Keratinocyte (primary cell): ENCODE data around the gene ADCY10.

Source experiments
- EZH2 ChIP-seq: IDR thresholded peaks from one replicate; pipeline ENCODE4 v1.6.1; 2012; ENCODE audit warnings: inconsistent platforms, mild to moderate bottlenecking, low read length, moderate library complexity
- TF ChIP-seq, protein P1 (sequence below), 3 experiments: IDR thresholded peaks in 1 of 3; conservative IDR thresholded peaks in 1 of 3; optimal IDR thresholded peaks in 1 of 3; 2 replicates in 2 of 3; 3 replicates in 1 of 3; pipeline versions ENCODE3 to v1.5.1; 2011; ENCODE audit warnings: low read length in 3 of 3, mild to moderate bottlenecking in 3 of 3, moderate library complexity in 2 of 3, control low read depth in 1 of 3, inconsistent platforms in 1 of 3; ENCODE audit not compliant: insufficient read depth in 2 of 3; ENCODE audit errors: extremely low read depth in 1 of 3

DNA sequence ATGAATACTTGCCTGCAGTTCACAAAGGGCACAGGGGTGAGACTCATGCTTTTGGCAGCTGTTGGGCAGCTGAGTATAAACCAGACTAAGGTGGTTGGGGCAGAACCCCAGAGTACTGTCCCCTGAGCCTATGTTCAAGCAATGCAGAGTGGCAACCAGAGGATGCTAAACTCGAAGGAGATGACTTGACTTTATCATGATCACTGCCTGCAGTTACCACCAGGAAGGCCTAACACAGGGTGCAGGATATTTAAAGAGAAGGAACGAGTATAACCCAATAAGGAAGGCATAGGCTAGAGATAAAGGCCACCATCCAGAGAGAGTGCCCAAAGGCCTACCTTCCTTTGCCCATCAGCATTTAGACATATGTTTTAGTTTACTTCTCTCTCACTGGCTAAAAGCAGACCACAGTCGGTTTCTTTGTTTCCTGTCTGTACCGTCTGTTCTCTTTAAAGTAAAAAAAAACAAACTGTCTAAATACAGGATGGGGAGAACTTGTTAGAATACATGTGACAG, 108.8 kb downstream of the ADCY10 start:
- TF ChIP-seq, protein P1, sequence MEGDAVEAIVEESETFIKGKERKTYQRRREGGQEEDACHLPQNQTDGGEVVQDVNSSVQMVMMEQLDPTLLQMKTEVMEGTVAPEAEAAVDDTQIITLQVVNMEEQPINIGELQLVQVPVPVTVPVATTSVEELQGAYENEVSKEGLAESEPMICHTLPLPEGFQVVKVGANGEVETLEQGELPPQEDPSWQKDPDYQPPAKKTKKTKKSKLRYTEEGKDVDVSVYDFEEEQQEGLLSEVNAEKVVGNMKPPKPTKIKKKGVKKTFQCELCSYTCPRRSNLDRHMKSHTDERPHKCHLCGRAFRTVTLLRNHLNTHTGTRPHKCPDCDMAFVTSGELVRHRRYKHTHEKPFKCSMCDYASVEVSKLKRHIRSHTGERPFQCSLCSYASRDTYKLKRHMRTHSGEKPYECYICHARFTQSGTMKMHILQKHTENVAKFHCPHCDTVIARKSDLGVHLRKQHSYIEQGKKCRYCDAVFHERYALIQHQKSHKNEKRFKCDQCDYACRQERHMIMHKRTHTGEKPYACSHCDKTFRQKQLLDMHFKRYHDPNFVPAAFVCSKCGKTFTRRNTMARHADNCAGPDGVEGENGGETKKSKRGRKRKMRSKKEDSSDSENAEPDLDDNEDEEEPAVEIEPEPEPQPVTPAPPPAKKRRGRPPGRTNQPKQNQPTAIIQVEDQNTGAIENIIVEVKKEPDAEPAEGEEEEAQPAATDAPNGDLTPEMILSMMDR (optimal IDR thresholded peaks at IDR 0.05 in 1 of 3, IDR thresholded peaks at IDR 0.05 in 1 of 3, conservative IDR thresholded peaks at IDR 0.05 in 1 of 3; ENCODE audit: extremely low read depth in 1 of 3, insufficient read depth in 2 of 3, low read length in 3 of 3), result no peak
- TF ChIP-seq EZH2, result no peak
